Renal cortical epithelial cell (primary cell): ENCODE data around the gene SEMA3A. TPM values are rescaled to one million over a fixed set of nuclear protein-coding genes. Genes with fewer than 3 reads are reported as not detected.
"Not testable (repeated sequence)": the region's sequence is repeated elsewhere in the genome, so short reads cannot be mapped to it uniquely, and the experiment has no call there.

Experiments
- DNase-seq: peaks from one replicate; pipeline ENCODE4 v3.0.0-alpha.2; 2011; ENCODE audit warnings: low read depth
- total RNA-seq: library from RNA; depleted of rRNA; stranded (reverse); fragments of >200 nt; gene quantifications from 2 replicates; pipeline ENCODE4 v1.2.3, GENCODE V29; 2014

SEMA3A gene
- total RNA-seq, 1 donor from 2014 or later, result 7.1 TPM

DNA sequence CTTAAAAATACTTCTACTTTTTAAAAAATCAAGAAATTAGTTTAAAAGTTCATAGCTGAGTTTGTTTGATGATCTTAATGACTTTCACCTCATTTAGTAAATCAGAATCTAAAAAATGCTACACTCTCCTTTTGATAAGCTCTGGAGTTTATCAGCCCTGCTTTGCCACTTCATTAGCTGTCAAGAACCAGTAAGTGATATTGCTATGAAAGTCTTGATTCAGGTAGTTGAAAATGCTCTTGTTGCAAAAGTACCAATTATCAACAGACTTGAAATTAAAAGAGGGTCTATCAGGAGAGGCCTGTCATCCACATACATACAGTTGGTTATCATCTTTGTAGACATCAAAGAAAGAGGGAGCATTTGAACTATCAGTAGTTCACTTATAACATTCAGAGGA lies 41.6 kb downstream of the SEMA3A start:
- DNase-seq, result no peak

DNA sequence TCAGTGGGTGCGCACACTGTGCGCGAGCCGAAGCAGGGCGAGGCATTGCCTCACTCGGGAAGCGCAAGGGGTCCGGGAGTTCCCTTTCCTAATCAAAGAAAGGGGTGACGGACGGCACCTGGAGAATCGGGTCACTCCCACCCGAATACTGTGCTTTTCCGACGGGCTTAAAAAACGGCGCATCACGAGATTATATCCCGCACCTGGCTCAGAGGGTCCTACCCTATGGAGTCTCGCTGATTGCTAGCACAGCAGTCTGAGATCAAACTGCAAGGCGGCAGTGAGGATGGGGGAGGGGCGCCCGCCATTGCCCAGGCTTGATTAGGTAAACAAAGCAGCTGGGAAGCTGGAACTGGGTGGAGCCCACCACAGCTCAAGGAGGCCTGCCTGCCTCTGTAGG lies 44.2 kb downstream of the SEMA3A start:
- DNase-seq, result not testable (repeated sequence)

DNA sequence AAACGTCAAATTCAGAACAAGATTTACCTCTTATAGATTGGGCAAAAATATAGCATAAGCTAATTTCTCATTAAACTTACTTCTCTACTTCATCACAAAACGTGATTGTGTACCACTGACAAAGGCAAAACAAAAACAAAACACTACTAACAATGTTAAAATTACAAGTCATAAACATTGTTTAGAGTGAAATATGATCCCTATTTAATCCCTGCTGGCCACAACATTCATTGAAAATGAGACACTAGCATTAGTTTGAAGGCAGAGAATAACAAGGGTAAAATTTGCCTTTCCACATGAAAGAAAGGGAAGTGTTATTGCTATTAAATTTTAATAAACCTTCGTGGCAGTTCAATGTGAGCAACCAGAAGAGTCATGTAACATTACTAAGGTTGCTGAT lies 45.0 kb downstream of the SEMA3A start:
- DNase-seq, result no peak

DNA sequence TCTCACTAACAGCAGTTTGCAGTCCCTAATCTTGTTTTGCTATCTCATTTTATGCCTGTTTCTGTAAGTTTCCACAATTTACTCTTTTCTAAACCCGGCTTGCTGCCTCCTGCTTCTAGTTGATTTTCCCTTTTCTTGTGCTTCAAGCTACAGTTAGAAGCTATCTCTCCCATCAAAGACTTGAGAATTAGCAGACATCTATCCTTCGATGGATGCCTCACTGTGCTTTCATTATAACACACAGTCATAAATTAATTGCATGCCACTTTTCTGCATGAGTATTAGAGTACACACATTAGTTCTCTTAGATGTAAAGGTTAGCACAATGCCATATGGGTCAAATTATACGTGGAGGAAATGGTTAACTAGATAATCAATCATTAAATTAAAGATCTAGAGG lies 48.7 kb downstream of the SEMA3A start:
- DNase-seq, result no peak

DNA sequence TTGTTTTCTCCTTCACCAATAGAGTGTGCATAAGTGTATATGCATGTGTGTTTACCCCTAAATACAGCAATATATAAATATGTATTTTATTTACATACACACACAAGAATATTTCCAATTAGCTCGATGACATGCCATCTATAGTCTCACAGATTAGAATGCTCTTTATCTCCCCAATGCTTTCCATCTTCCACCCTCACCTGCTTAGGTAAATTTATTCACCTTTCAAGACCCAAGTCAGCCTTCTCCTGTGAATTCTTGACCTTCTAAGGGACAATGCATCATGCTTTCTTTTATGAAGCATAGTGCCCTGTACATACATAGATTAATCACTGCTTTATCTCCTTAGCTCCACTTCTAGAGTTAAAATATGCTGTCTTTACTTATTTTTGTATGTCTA lies 49.7 kb downstream of the SEMA3A start:
- no peak for DNase-seq

DNA sequence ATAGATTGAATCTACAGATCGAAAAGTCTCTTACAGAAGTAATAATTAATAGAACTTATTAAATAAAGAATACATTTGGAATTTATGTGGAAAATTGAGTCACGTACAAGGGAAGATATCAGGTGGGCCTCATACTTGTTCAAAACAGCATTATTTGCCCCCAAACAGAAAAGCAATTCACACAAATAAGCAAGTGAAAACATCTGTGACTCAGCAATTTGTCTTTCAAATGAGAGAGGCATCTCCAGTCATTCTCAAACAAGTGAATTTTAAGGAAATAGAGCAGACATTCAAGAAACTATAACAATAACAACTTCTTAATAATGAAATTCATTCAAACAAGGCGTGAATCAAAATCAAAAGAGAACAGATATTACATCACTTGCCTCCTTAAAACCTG lies 50.1 kb downstream of the SEMA3A start:
- peak; percentile 31 for DNase-seq

DNA sequence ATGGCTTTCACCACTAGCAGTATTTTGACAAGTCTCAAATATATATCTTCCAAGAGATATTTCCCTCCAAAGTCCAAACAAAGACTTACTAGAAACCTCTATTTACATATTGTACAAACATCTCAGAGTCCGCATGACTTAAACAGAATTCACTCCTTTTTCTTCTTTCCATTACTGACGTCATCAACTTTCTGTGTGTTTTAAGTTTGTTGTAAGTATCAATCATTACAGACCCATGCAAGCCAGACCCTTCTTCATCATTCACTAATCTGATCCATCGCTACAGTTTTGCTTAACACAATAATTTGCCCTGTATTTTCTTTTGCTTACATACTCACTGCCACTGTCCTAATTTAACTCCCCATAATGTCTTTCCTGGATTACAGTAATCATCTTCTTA lies 51.9 kb downstream of the SEMA3A start:
- DNase-seq, result no peak

DNA sequence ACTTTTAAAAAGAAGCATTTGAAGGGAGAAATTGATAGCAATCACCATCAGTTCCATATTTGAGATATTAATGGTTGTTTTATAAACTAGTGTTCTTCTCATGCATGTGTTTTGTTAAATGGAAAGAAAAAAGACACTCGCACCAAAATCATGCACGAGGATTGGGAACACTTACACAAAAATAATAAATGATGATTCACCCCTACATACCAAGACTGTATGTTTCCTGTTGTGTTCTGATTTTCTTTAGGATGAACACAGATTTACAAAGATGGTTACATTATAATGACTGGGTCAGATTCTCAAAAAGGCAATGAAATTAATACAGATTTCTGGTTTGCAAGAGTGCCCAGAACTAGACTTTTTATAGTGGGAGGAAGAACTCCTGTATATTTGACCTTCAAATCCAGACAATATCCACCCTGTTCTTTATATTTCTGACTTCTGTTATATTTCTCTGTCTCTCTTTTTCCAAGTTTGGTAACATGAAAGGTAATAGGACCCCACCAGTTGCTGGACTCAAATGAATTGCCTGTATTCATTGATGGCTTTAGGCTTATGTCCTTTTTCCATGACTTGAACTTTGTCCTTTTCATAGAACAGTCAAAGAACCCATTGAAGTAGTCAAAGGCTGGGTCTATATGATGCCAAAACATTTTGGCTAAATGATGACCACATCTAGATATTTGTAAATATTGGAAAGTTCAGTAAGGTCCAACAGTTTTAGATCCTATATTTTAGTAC lies 54.4 kb downstream of the SEMA3A start:
- DNase-seq, result no peak

DNA sequence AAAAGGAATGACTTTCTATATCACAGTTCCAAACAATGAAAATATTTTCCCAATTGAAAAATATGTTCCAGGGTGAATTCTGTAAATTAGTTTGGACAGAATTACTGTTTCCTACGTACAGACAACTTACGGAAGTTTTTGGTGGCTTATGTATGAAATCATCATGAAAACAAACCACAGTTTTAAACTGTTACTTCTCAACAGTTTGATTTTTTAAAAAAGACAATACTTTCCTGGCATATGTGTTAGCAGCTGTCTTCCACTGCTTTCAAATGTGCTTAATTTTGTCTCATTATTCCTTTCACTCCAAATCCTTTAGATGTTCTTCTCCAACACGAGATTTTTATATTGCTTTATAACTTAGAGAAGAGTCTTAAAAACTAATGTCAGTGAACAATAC lies 56.2 kb downstream of the SEMA3A start:
- no peak for DNase-seq

DNA sequence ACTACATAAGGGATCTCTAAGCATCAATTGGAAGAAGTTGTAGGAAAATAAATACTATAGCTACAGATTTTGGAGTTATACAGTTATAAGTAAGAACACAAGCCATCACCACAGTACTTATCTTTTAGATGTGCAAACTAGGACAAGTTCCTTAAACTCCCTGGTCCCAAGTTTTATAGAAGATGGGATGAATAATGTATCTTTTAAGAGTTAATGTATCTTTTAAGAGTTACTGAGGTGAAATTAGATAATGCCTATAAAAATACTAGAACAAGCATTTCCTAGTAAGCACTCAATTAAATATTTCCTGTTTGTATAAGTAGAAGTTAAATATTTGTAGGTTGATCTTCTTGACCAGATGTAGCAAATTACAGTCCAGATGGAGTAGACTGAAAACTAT lies 56.8 kb downstream of the SEMA3A start:
- DNase-seq, result no peak

DNA sequence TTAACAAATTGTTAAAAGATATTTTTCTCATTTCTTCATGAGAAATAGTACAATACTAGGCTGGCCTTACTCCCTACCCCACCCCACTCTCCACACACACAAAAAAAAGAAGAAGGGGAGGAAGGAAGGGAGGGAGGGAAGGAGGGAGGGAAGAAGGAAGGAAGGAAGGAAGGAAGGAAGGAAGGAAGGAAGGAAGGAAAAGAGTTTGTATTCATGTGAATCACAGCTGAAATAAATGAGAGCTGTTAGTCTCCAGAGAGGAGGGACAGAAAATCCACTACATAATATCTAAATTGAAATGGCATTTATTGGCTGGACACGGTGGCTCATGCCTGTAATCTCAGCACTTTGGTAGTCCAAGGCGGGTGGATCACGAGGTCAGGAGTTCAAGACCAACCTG lies 57.8 kb downstream of the SEMA3A start:
- no peak for DNase-seq

DNA sequence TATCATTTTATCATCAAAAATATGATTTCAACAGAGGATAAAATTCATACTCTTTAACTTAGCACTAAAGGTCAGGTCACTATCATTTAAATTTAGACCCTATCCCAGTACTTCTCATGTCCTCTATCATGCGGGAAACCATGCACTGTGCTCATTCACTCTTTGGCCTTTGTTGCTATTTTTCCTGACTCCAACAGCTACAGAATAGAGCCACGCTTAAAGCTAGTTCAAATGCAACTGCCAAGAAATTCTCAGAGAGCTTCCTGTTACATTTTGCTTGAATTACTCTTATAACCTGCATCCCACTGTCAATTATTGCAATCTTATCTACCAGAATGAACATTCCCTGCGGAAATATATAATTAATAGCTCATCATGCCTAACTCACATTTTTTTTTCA lies 58.3 kb downstream of the SEMA3A start:
- no peak for DNase-seq

DNA sequence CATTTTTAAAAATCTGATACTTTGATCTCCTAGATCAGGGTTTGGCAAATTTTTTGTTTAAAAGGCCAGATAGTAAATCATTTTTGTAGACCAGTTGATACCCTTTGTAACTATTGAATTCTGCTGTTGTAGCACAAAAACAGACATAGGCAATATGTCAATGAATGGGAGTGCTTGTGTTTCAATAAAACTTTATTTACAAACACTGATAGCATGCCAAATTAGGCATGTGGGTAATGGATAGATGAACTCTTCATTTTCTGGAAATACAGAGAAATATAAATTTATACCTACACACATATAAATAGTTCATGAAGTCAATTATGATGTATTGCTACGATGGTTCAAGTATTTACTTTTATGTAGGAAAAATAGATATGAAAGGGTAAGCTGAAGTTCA lies 60.4 kb downstream of the SEMA3A start:
- DNase-seq, result no peak

DNA sequence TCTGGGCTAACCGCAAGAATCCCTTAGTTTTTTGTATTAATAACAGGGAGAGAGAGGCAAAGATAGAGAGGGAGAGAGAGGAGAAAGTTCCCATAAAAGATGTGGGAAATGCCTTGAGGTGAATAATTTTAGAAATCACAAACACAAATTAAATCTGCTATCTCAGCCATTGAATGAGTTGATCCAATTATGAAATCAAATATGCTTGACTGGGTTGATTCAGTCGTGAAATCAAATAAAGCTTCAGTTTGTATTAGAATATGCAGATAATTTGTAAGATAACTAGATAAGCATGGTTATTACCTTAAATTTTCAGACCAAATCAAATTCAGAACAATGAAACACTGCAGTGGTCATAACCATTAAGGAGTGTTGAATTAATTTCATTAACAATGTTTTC lies 68.9 kb downstream of the SEMA3A start:
- DNase-seq, result no peak

DNA sequence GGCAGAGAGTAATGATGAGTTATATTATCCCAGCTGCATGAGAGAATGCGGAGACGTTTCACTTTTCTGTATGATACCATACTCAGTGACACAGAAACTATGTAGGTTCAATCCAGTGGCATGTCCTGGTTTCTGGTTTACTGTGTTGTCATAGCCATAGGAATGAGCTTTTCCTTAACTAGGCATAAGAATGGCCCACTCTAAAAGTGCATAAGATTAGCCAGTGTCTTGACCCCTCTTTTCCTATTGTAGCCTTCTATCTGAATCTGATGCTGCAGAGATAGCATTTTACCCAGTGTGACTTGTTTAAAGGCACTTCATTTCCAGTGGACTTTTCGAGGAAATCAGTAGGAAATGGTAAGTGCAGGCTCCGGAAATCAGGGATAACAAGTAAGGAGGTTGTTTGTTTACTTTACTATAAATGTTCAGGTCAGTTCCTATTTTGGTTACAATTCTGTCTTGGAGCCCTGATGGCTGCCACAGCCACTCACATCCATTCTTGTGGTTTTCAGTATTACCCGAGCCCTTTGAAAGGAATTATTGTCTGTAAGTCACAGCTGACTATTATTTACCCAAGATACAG lies 70.5 kb downstream of the SEMA3A start:
- peak; percentile 17 for DNase-seq

DNA sequence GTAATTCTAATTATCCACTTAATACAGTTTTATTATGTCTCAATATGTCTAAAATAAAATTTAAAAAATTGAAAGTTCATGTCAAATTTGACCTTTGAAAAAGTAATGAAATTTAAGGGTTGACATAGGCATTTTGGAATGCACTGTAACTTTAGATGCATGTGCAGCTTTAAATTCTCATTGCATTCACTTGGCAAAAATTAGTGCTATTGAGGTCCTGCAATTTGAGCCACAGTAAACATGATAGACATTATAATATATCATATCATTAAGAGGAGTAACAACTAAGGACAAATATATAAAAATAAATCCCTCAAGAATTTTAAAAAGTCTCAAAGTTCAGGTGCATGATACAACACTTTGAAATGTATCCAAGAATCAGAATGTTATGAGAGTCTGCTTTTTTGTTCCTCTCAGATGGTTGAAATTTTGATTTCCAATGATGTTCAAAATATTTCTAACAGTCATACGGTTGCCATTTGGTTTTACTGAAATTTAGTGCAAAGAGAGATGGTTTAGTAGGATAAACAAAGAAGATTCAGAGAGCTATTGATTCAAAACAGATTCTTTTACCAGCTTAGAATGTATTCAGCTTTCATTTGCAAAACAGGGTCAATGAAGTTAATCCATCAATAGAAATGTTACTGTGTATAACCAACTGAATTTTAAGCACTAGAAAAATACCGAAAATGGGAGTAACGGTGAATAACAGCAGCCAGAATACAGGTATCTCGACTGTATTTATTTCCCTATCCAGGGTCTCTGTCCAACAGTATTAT lies 71.8 kb downstream of the SEMA3A start:
- no peak for DNase-seq

DNA sequence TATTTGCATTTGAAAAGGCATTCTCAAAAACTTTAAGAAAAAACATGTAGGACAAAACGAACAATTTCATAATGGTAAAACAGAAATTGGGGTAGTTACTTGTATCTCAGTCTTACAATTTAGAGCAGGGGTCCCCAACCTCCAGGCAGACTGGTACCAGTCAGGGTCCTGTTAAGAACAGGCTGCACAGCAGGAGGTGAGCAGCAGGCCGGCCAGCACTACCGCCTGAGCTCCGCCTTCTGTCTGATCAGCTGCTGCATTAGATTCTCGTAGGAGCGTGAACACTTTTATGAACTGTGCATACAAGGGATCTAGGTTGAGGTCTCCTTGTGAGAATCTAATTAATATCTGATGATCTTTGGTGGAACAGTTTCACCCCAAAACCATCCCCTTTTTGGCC lies 77.3 kb downstream of the SEMA3A start:
- DNase-seq, result no peak

DNA sequence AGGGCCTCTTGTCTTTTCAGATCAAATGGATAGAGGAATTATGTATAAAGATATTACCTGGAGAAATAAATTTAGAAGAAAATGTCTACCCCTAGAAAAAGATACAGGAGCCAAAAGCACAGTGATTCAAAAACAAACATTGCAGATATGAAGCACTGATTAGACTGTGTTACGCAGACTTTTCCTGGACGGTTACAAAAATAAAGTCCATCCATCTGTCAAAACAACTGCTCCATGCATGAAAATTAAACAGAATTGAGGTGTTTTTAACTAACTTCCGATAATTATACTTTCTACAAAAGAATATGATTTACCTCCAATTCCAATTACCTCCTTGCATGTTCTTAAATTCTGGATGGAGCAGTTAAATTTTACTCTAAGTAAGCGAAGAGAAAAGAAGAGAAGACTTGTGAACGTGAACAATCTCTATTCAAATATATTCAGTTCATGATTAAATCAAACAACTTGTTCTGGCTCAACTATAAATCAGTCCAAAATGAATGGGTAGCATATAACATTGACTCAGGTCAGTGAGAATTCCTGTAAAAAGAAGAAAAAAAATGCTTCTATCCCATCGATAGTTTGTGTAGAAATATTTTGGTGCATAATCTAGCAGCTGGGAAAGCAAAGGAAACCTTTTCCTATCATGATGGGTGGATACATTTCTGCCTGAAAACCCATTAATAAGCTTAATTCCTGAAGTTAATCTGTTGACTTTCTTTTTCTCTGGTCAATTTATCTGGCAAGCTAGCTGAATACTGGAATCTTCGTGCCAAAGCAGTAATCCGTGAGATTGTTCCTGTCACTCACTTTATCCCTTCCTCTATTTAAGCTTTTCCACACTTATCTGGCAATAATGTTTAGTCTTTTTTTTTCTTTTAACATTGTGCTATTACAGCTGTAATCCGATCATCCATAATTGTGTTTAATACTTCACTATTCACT lies 80.4 kb downstream of the SEMA3A start:
- no peak for DNase-seq

DNA sequence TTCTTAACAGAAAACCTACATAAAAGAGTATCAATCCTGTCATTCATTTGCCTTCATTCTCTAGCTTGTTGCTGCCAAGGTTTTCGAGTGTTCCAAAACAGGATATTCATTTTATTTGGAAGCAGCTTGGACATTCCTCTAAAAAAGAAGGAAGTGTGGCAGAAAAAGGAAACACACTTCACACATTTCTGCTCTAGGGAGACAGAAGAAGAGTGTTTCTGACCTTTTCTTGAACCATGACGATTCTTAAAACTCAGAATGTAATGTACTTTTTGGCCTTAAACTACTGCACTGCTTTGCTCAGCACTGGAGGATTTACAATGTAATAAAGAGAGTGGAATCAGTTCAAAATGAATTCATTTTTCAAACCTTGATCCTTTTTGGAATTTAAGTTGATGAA lies 81.3 kb downstream of the SEMA3A start:
- DNase-seq, result no peak

DNA sequence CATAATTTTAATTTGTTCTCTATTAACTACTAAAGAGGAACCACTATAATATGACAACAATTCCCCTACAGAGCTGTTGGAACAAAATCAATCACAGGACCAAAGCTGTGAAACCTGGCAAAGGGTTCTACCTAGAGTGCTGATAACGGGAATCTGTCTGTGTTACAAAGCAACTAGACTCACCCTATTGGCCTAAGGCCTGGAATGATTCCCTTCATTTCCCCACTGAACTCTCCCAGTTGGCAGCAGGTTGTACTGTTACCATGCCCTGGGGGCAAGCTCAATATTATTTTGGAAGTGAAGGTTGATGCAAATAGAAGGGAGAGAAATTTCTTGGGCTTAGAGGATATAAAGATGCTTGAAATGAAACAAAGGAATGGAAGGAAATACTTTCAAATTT lies 81.8 kb downstream of the SEMA3A start:
- DNase-seq, result peak; percentile 29

DNA sequence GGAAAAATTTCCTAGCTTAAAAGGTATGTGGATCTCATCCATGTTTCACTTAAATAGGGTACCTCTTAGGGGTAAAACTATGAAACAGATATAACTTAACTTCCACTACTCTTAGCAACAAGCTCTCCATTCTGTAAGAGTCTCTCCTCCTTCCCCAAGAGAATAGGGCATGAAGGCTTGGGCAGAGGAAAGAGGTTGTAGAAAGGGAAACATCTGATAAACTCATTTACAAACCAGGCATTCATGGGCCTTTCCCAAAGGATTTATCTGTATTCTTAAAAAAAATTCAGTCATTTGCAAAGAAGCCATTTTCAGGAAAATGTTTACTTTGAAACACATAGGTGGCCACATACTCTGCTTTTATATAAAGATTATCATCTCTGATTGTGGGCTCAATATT lies 82.7 kb downstream of the SEMA3A start:
- DNase-seq, result no peak

DNA sequence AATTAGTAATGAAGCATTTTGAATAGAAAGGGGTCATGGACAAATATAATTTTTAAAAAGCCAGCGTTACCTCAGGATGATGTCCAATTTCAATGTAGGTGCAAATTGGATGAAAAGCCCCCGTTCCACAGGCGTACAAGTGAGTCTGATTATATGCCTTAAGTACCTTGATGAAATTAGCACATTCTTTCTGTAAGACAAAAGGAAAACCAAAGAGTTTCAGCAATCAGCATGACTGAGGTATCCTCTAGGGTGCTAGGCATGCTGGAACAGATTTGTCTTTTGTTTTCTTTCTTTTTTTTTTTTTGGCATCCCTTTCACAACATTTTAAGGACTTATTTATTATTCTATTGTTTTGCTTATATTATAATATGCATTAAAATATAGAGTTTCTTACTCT lies 84.2 kb downstream of the SEMA3A start:
- no peak for DNase-seq
